Left lung (tissue), 10 donors: ENCODE measurements around the gene BCL2A1. TPM values are rescaled to one million over a fixed set of nuclear protein-coding genes. Genes with fewer than 3 reads are reported as not detected.

ENCODE experiments used
- ATAC-seq: fragments of 200-7000 bp; cut with Tn5 transposase; one replicate; pipeline ENCODE4 v1.9.1; 2020; ENCODE audit warnings: moderate library complexity
- DNase-seq, 4 donors: peaks; one replicate each; pipeline ENCODE4 v3.0.0-alpha.2; 2013 to 2020
- H3K27ac ChIP-seq, 2 donors: fragments of 200-600 bp; sonication (generic) in 1 of 2; one replicate each; pipeline versions ENCODE4 v1.5.0 to v1.8.0; 2020 to 2021
- H3K27me3 ChIP-seq, 2 donors: fragments of 200-600 bp; sonication (generic) in 1 of 2; one replicate each; pipeline versions ENCODE4 v1.5.0 to v1.8.0; 2020 to 2021
- H3K36me3 ChIP-seq, 2 donors: fragments of 200-600 bp; sonication (generic) in 1 of 2; one replicate each; pipeline versions ENCODE4 v1.5.0 to v1.8.0; 2020 to 2021
- H3K4me1 ChIP-seq, 2 donors: fragments of 200-600 bp; one replicate each; pipeline ENCODE4 v1.8.0; 2021
- H3K4me3 ChIP-seq, 2 donors: fragments of 200-600 bp; sonication (generic) in 1 of 2; one replicate each; pipeline versions ENCODE4 v1.5.0 to v1.8.0; 2020 to 2021; ENCODE audit warnings: mild to moderate bottlenecking in 1 of 2
- H3K9me3 ChIP-seq, 2 donors: fragments of 200-600 bp; sonication (generic) in 1 of 2; one replicate each; pipeline versions ENCODE4 v1.5.0 to v1.8.0; 2020 to 2021
- CTCF ChIP-seq, 2 donors: fragments of 200-600 bp; sonication (generic) in 1 of 2; IDR thresholded peaks; one replicate each; pipeline versions ENCODE4 v1.5.0 to v1.8.0; 2021; ENCODE audit warnings: antibody characterized with exemption in 2 of 2
- intact Hi-C, 2 donors: fragments of 100-400 bp; cut with DNase I; formaldehyde crosslinking; loops; one replicate each; pipeline versions ENCODE4 v1.11.2 to v1.14.2; 2022
- polyA plus RNA-seq, 6 donors: library from polyadenylated mRNA; unstranded; fragments of 120-200 nt; gene quantifications; one replicate each; pipeline ENCODE4 v1.2.1, GENCODE V29; 2013; ENCODE audit not compliant: insufficient read length in 6 of 6
- total RNA-seq, 2 donors: library from RNA; stranded (reverse); fragmentation: NEBNext Ultra II Directional; extraction: Animal tissue kit (Norgen Biotek cat#: 25700); gene quantifications; one replicate each; pipeline ENCODE4 v1.2.1, GENCODE V29; 2021
- donor health status: DM: no; HTN: yes; CAD: no.
- donor health status: DM: no; HTN: no; CAD: no.

Gene BCL2A1
- total and polyA plus RNA-seq, 8 donors = 0.24 to 99.2 (median 0.78) TPM

- no peak for TF ChIP-seq CTCF (IDR thresholded peaks at IDR 0.05)
- H3K4me3 ChIP-seq = no peak overlapping the region
- DNase-seq = no peak
- no peaks in the 10 kb centered on the region for H3K27me3 ChIP-seq
- no peaks in the 10 kb centered on the region for H3K9me3 ChIP-seq
- no peaks in the 10 kb centered on the region for H3K36me3 ChIP-seq
- peaks cover 0 to 53% of the 10 kb centered on the region in 2 donors for H3K4me1 ChIP-seq
- peak overlapping the region in 1 of 2 donors; percentile 77 for H3K27ac ChIP-seq
- peak; percentile 50 for ATAC-seq
- intact Hi-C loops = no loop called here
Measured at GRCh38 chr15:79953951-79954444, 17.0 kb downstream of the BCL2A1 start.

DNA sequence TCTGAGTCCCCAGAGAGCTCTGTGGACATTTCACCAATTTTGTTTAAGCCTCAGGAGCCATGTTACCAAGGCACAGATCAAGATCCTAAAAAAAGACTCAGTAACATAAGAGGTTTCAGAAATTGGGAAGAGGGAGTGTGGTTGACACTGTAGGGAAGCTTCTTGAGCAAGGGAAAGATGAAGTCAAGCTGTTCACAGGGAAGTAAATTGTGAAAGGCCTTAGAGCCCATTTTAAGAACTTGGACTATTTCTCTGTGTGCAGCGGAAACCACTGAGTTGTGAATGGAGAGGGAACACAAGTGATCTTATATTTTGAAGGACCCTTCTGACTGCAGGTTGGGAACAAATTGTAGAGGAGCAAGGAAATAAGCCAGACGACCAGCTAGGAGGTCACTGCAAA, 18.7 kb downstream of the BCL2A1 start:
- intact Hi-C loops = no loop called here
- Histone ChIP-seq H3K4me1 (peaks cover 0 to 67% of the 10 kb centered on the region in 2 donors), H3K4me3 (no peak overlapping the region), H3K27ac (peak overlapping the region; percentile 27 to 77), H3K9me3 (no peaks in the 10 kb centered on the region), H3K36me3 (no peaks in the 10 kb centered on the region), H3K27me3 (no peaks in the 10 kb centered on the region)
- DNase-seq (peak in 2 of 4 donors; percentile 4 to 38), ATAC-seq (peak; percentile 88)
- no peak for TF ChIP-seq CTCF (IDR thresholded peaks at IDR 0.05)

DNA sequence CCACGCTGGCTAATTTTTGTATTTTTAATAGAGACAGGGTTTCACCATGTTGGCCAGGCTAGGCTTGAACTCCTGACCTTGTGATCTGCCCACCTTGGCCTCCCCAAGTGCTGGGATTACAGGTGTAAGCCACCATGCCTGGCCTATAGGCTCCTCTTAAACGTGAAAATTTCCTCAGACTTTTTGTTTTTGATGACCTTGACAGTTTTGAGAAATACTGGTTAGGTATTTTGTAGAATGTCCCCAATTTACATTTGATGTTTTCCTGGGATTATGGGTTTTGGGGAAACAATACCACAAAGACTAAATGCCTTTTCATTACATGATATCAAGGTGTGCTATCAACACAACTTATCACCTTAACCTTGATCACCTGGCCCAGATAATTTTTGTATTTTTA, 20.7 kb downstream of the BCL2A1 start:
- no peaks in the 10 kb centered on the region for H3K36me3 ChIP-seq
- H3K4me3 ChIP-seq = no peak overlapping the region
- peaks cover 0 to 54% of the 10 kb centered on the region in 2 donors for H3K4me1 ChIP-seq
- H3K27ac ChIP-seq = no peak overlapping the region
- H3K27me3 ChIP-seq = no peaks in the 10 kb centered on the region
- no peak for DNase-seq
- no peak for TF ChIP-seq CTCF (IDR thresholded peaks at IDR 0.05)
- H3K9me3 ChIP-seq = no peaks in the 10 kb centered on the region
- ATAC-seq = no peak
- intact Hi-C loops = no loop called here

DNA sequence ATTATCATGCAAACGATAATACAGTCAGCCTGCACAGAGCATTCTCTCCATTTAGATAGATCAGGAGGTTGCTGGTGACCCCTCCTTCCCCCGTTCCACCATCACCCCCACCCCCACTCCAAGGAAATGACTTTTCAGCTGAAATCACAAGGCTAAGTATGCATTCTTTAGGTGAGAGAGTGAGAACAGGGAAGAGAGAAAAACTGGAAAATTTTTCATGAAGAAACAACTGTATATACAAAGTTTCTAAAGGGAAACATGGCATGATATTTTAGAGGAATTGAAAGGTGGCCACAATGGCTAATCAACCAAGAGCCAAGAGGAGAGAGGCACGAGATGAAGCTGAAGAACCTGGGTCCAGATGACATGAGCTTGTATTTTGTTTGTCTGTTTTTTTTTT, 22.2 kb downstream of the BCL2A1 start:
- intact Hi-C loops = no loop called here
- no peak for TF ChIP-seq CTCF (IDR thresholded peaks at IDR 0.05)
- Histone ChIP-seq H3K4me1 (peaks cover 0 to 39% of the 10 kb centered on the region in 2 donors), H3K36me3 (no peaks in the 10 kb centered on the region), H3K27ac (peak overlapping the region in 1 of 2 donors; percentile 48), H3K4me3 (no peak overlapping the region), H3K27me3 (no peaks in the 10 kb centered on the region), H3K9me3 (no peaks in the 10 kb centered on the region)
- ATAC-seq = no peak
- DNase-seq = no peak

GRCh38 chr15:79948095-79948695, 22.8 kb downstream of the BCL2A1 start:
- Histone ChIP-seq H3K9me3 (no peaks in the 10 kb centered on the region), H3K36me3 (no peaks in the 10 kb centered on the region), H3K4me1 (peaks cover 0 to 33% of the 10 kb centered on the region in 2 donors), H3K27me3 (no peaks in the 10 kb centered on the region), H3K4me3 (no peak overlapping the region), H3K27ac (peak overlapping the region in 1 of 2 donors; percentile 48)
- intact Hi-C loops = no loop called here
- ATAC-seq (no peak), DNase-seq (no peak)
- TF ChIP-seq CTCF (IDR thresholded peaks at IDR 0.05) = no peak
